ENCODE data around the gene XYLB. TPM values are rescaled to one million over a fixed set of nuclear protein-coding genes. Genes with fewer than 3 reads are reported as not detected.
"Not testable (repeated sequence)": the region's sequence is repeated elsewhere in the genome, so short reads cannot be mapped to it uniquely, and the experiment has no call there.

XYLB gene
- total RNA-seq, 2 donors from 2014 or later, result 18.0 to 19.2 TPM

- intact Hi-C loops (cut with DNase I, micrococcal nuclease), result no loop called here
- ATAC-seq, result no peak
- no peak for DNase-seq
These were observed 29.7 kb downstream of the XYLB start for GRCh38 chr3:38376098-38376816.

GRCh38 chr3:38379201-38379770 is 32.7 kb downstream of the XYLB start:
- DNase-seq (no peak), ATAC-seq (no peak)
- intact Hi-C loops (cut with DNase I, micrococcal nuclease), result no loop called here

- no peak for DNase-seq
- no peak for ATAC-seq
These were observed 36.0 kb downstream of the XYLB start for GRCh38 chr3:38382506-38383080.

GRCh38 chr3:38383156-38383875 is 36.7 kb downstream of the XYLB start:
- DNase-seq, result no peak
- intact Hi-C loops (cut with DNase I, micrococcal nuclease), result no loop called here
- ATAC-seq, result no peak

More at GRCh38 chr3:38382506-38383080, 36.0 kb downstream of the XYLB start:
- intact Hi-C loops (cut with DNase I, micrococcal nuclease), result no loop called here

- no peak for DNase-seq
- ATAC-seq, result no peak
- intact Hi-C loops (cut with DNase I, micrococcal nuclease), result no loop called here
These were observed 40.6 kb downstream of the XYLB start for GRCh38 chr3:38386992-38387750.

GRCh38 chr3:38387862-38388261 is 41.3 kb downstream of the XYLB start:
- intact Hi-C loops (cut with DNase I, micrococcal nuclease), result no loop called here
- no peak for ATAC-seq
- DNase-seq, result no peak

GRCh38 chr3:38392604-38393163 is 46.1 kb downstream of the XYLB start:
- no peak for ATAC-seq
- no peak for DNase-seq
- intact Hi-C loops (cut with DNase I, micrococcal nuclease), result no loop called here

- intact Hi-C loops (cut with DNase I, micrococcal nuclease), result no loop called here
- DNase-seq, result no peak
- ATAC-seq, result no peak
These were observed 49.7 kb downstream of the XYLB start for GRCh38 chr3:38396239-38396638.

GRCh38 chr3:38396861-38397260 is 50.3 kb downstream of the XYLB start:
- intact Hi-C loops (cut with DNase I, micrococcal nuclease), result no loop called here
- ATAC-seq, result no peak
- DNase-seq, result no peak

GRCh38 chr3:38397320-38397719 is 50.7 kb downstream of the XYLB start:
- ATAC-seq (peak; percentile 24), DNase-seq (peak in 1 of 2 donors; percentile 9)
- intact Hi-C loops (cut with DNase I, micrococcal nuclease), result no loop called here

GRCh38 chr3:38401246-38401962 is 54.8 kb downstream of the XYLB start:
- ATAC-seq (no peak), DNase-seq (no peak)
- intact Hi-C loops (cut with DNase I, micrococcal nuclease), result no loop called here

GRCh38 chr3:38404286-38404685 is 57.7 kb downstream of the XYLB start:
- peak; percentile 16 to 38 for DNase-seq
- intact Hi-C loops (cut with DNase I, micrococcal nuclease), result no loop called here
- peak; percentile 35 for ATAC-seq

GRCh38 chr3:38411591-38411990 is 65.0 kb downstream of the XYLB start:
- peak; percentile 91 for ATAC-seq
- intact Hi-C loops (cut with DNase I, micrococcal nuclease), result no loop called here
- DNase-seq, result no peak

GRCh38 chr3:38420758-38421157 is 74.2 kb downstream of the XYLB start:
- intact Hi-C loops (cut with DNase I, micrococcal nuclease), result not testable (repeated sequence)
- DNase-seq, result peak in 1 of 2 donors; percentile 11
- peak; percentile 96 for ATAC-seq

GRCh38 chr3:38421679-38422336 is 75.2 kb downstream of the XYLB start:
- DNase-seq (no peak), ATAC-seq (no peak)
- intact Hi-C loops (cut with DNase I, micrococcal nuclease), result no loop called here

- intact Hi-C loops (cut with DNase I, micrococcal nuclease); DNase-seq: not testable (repeated sequence)
- peak; percentile 68 for ATAC-seq
These were observed 80.3 kb downstream of the XYLB start for GRCh38 chr3:38426798-38427426.
